ENCODE measurements around the gene ATG16L1.

ATG16L1 gene

DNA sequence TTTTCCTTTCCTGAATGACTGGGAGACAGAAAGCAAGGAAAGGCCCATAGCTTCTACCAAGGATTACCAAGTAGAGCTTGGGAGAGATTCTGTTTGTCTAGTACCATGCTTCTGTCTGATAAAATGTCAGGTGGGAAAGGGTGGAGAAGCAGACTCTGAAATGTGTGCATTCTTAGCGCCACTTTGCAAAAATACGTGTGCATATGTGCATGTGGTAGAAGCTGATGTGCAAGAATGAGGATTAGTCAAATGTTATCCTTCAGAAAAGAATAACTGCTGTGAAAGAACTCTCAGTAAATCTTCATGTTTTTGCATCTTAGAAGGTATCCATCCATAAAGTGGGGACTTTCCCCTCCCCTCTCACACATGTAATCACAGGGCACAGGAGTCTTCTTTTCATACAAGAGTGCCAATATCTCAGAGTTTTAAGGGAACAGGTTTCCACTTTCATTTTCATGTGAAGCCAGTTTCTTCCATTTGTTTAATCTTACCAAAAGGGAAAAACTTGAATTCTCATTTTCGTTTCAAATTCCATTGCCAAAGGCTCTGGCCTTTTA, 87.4 kb downstream of the ATG16L1 start:
- no peak for TF ChIP-seq CTCF (IDR thresholded peaks at IDR 0.05; ENCODE audit: control insufficient read depth, extremely low read depth, insufficient read depth)
- no peak overlapping the region for H3K4me3 ChIP-seq (ENCODE audit: low read depth, low read length)
- DNase-seq (ENCODE audit: low read depth) = no peak

DNA sequence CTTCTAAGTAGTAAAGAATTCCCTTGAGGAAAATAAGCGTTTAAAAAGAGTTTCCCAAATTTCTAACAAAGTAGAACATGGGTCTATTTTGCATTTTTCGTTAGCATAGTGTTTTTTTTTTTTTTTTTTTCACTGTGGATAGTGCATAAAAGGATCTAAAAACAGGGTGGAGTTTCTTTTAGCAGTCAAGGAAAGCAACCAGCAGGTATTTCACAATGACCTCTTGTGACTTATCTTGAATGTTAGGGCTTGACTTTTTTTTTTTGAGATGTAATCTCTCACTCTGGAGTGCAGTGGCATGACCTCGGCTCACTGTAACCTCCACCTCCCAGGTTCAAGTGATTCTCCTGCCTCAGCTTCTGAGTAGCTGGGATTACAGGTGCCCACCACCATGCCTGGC, 88.0 kb downstream of the ATG16L1 start:
- TF ChIP-seq CTCF (IDR thresholded peaks at IDR 0.05; ENCODE audit: control insufficient read depth, extremely low read depth, insufficient read depth) = no peak
- no peak for DNase-seq (ENCODE audit: low read depth)
- no peak overlapping the region for H3K4me3 ChIP-seq (ENCODE audit: low read depth, low read length)

DNA sequence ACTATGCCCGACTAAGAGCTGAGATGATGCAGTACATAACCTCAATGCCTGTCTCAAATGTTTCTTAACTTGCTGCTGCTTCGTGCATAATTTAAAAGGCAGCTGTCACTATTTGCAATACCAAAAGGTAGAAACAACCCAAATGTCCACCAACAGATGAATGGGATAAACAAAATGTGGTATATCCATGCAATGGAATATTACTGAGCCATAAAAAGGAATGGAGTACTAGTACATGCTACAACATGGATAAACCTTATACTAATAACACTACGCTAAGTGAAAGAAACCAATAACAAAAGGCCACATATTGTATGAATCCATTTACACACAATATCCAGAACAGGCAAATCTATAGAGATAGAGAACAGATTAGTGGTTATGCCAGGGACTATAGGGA, 89.8 kb downstream of the ATG16L1 start:
- no peak for DNase-seq (ENCODE audit: low read depth)
- TF ChIP-seq CTCF (IDR thresholded peaks at IDR 0.05; ENCODE audit: control insufficient read depth, extremely low read depth, insufficient read depth) = no peak

GRCh38 chr2:233342301-233342700, 90.8 kb downstream of the ATG16L1 start:
- H3K4me3 ChIP-seq (ENCODE audit: low read depth, low read length) = no peak overlapping the region
- no peak for TF ChIP-seq CTCF (IDR thresholded peaks at IDR 0.05; ENCODE audit: control insufficient read depth, extremely low read depth, insufficient read depth)
- DNase-seq (ENCODE audit: low read depth) = no peak

More for the DNA sequence above, 89.8 kb downstream of the ATG16L1 start:
- no peak overlapping the region for H3K4me3 ChIP-seq (ENCODE audit: low read depth, low read length)

DNA sequence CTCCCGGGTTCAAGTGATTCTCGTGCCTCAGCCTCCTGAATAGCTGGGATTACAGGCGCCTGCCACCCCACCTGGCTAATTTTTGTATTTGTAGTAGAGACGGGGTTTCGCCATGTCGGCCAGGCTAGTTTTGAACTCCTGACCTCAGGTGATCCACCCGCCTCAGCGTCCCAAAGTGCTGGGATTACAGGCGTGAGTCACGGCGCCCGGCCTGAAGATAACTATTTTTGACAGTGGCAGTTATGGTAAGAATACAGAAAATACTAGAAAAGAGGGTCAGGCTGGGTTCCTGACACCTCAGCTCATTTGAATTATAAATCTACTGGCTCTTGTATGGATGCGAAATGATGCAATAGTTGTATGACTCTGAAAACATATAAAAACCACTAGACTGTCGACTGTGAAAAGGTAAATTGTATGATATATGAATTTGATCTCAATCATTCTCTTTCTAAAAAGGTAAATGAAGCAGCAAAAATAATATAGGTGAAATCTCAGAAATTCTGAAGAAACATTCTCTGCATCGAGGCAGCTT, 91.8 kb downstream of the ATG16L1 start:
- no peak for DNase-seq (ENCODE audit: low read depth)
- TF ChIP-seq CTCF (IDR thresholded peaks at IDR 0.05; ENCODE audit: control insufficient read depth, extremely low read depth, insufficient read depth) = no peak
- H3K4me3 ChIP-seq (ENCODE audit: low read depth, low read length) = no peak overlapping the region
